OCI-LY1 (cell line): ENCODE measurements around the gene EYA2.

Experiments
- CTCF ChIP-seq: fragments of 200-600 bp; sonication (generic), shearing (Covaris generic); IDR thresholded peaks from 2 replicates; pipeline ENCODE4 v1.5.1; 2017; ENCODE audit warnings: mild to moderate bottlenecking, antibody characterized with exemption, low read length, moderate library complexity, mixed read lengths
- EZH2 ChIP-seq: fragments of 200-600 bp; sonication (generic), shearing (Covaris generic); IDR thresholded peaks from 2 replicates; pipeline ENCODE4 v1.8.0; 2017; ENCODE audit warnings: borderline replicate concordance, mixed run types, mild to moderate bottlenecking, antibody characterized with exemption, low read length, moderate library complexity, mixed read lengths

GRCh38 chr20:47191956-47192355, 297.3 kb downstream of the EYA2 start:
- TF ChIP-seq CTCF (no peak), EZH2 (no peak)
